Lung (tissue), 12 donors: ENCODE results near the gene BANK1. TPM values are rescaled to one million over a fixed set of nuclear protein-coding genes. Genes with fewer than 3 reads are reported as not detected.

Experiments
- ATAC-seq: fragments of 200-7000 bp; cut with Tn5 transposase; one replicate; pipeline ENCODE4 v1.9.1; 2020; ENCODE audit warnings: moderate number of reproducible peaks; ENCODE audit not compliant: insufficient read depth, low FRiP score
- DNase-seq, 3 donors: peaks; one replicate each; pipeline ENCODE4 v3.0.0-alpha.2; 2013 to 2017
- H3K27ac ChIP-seq, 2 donors: one replicate each; pipeline ENCODE4 v1.5.1; 2013; ENCODE audit warnings: mild to moderate bottlenecking in 2 of 2, moderate library complexity in 2 of 2, control low read depth in 1 of 2, inconsistent platforms in 1 of 2, low read depth in 1 of 2, low read length in 1 of 2
- H3K27me3 ChIP-seq, 3 donors: one replicate each; pipeline ENCODE4 v1.5.1; 2013; ENCODE audit warnings: low read length in 2 of 3; ENCODE audit not compliant: control insufficient read depth in 3 of 3, insufficient read depth in 3 of 3
- H3K36me3 ChIP-seq, 4 donors: one replicate each; pipeline ENCODE4 v1.5.1; 2013; ENCODE audit warnings: low read length in 4 of 4, mild to moderate bottlenecking in 1 of 4, moderate library complexity in 1 of 4; ENCODE audit not compliant: control insufficient read depth in 4 of 4, insufficient read depth in 4 of 4
- H3K4me1 ChIP-seq, 5 donors: one replicate each; pipeline ENCODE4 v1.5.1; 2013; ENCODE audit warnings: low read length in 5 of 5, mild to moderate bottlenecking in 2 of 5, moderate library complexity in 1 of 5; ENCODE audit not compliant: control insufficient read depth in 5 of 5, insufficient read depth in 5 of 5
- H3K4me3 ChIP-seq: one replicate; pipeline ENCODE4 v1.5.1; 2013; ENCODE audit warnings: mild to moderate bottlenecking, control low read depth, moderate library complexity
- H3K9ac ChIP-seq, 2 donors: one replicate each; pipeline ENCODE4 v1.5.1; 2013; ENCODE audit warnings: low read length in 2 of 2, control low read depth in 1 of 2; ENCODE audit not compliant: insufficient read depth in 1 of 2
- H3K9me3 ChIP-seq, 4 donors: one replicate each; pipeline ENCODE4 v1.5.1; 2013; ENCODE audit warnings: low read length in 3 of 4, mild to moderate bottlenecking in 1 of 4, moderate library complexity in 1 of 4; ENCODE audit not compliant: control insufficient read depth in 4 of 4, insufficient read depth in 3 of 4
- WGBS, 2 donors: extraction: QIAGEN DNeasy Blood & Tissue Kit; methylation state at CpG; one replicate each; pipeline ENCODE4 v1.1.7; 2013; 5-methylcytosine and 5-hydroxymethylcytosine counted together
- polyA plus RNA-seq, 2 donors: library from polyadenylated mRNA; stranded (reverse); fragments of 200-250 nt; gene quantifications; one replicate each; pipeline ENCODE4 v1.2.1, GENCODE V29; 2013
- total RNA-seq, 2 donors: library from RNA; depleted of rRNA in 1 of 2; stranded (reverse); fragments of >200 nt in 1 of 2; gene quantifications; one replicate each; pipeline ENCODE4 v1.2.1, GENCODE V29; 2014 to 2021
- TF ChIP-seq, protein P1 (sequence below): IDR thresholded peaks from 2 replicates; pipeline ENCODE4 v1.5.1; 2012; ENCODE audit warnings: mild to moderate bottlenecking; ENCODE audit errors: control extremely low read depth, extremely low read depth
- donor health status: control.
- donor health status: control.
- donor health status: Bipolar disorder and iron deficiency.
- donor health status: healthy.
- donor health status: DM: yes; HTN: yes; CAD: no.

Gene BANK1
- total and polyA plus RNA-seq, 4 donors: 7.0 to 20.5 (median 8.9) TPM

DNA sequence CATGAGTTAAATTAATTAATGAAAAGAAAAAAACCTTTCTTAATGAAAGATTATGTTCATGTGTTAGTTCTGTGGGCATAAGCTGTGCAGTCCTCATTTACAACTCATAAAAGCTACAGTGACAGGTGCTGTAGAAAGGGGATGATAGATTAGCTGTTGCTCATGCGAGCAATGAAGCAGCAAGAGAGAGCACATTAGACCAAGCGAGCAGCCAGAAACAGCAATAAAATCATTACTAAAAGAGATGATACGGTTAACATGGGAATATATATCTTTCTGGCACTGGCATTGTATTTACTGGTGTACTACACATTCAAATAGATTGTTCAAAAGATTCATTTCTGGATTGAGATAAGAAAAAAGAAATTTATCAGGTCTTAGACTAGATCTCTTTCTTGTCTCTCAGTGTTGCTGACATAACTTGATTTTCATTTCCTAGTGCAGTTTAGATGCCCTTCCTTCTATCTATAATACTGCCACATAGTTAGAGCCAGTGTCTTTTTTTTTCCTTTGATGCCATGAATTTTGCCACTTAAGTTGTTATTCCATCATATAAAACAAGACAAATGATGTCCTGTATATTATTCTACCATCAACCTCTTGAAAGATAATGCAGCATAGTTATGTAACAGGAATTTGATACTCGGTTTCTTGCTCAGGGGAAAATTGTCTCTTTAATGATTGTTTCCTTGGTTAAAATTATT, 164.6 kb downstream of the BANK1 start:
- Histone ChIP-seq H3K27ac (no peak overlapping the region), H3K9ac (no peak overlapping the region), H3K4me1 (no peaks in the 10 kb centered on the region), H3K36me3 (no peaks in the 10 kb centered on the region), H3K4me3 (no peak overlapping the region), H3K27me3 (no peaks in the 10 kb centered on the region), H3K9me3 (peaks cover 0 to 2% (median 0%) of the 10 kb centered on the region in 4 donors)
- 82 to 90% methylated on average over 4 of the region's 4 CpGs for WGBS, 2 donors
- ATAC-seq (no peak), DNase-seq (no peak)
- TF ChIP-seq, protein P1, sequence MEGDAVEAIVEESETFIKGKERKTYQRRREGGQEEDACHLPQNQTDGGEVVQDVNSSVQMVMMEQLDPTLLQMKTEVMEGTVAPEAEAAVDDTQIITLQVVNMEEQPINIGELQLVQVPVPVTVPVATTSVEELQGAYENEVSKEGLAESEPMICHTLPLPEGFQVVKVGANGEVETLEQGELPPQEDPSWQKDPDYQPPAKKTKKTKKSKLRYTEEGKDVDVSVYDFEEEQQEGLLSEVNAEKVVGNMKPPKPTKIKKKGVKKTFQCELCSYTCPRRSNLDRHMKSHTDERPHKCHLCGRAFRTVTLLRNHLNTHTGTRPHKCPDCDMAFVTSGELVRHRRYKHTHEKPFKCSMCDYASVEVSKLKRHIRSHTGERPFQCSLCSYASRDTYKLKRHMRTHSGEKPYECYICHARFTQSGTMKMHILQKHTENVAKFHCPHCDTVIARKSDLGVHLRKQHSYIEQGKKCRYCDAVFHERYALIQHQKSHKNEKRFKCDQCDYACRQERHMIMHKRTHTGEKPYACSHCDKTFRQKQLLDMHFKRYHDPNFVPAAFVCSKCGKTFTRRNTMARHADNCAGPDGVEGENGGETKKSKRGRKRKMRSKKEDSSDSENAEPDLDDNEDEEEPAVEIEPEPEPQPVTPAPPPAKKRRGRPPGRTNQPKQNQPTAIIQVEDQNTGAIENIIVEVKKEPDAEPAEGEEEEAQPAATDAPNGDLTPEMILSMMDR: no peak

DNA sequence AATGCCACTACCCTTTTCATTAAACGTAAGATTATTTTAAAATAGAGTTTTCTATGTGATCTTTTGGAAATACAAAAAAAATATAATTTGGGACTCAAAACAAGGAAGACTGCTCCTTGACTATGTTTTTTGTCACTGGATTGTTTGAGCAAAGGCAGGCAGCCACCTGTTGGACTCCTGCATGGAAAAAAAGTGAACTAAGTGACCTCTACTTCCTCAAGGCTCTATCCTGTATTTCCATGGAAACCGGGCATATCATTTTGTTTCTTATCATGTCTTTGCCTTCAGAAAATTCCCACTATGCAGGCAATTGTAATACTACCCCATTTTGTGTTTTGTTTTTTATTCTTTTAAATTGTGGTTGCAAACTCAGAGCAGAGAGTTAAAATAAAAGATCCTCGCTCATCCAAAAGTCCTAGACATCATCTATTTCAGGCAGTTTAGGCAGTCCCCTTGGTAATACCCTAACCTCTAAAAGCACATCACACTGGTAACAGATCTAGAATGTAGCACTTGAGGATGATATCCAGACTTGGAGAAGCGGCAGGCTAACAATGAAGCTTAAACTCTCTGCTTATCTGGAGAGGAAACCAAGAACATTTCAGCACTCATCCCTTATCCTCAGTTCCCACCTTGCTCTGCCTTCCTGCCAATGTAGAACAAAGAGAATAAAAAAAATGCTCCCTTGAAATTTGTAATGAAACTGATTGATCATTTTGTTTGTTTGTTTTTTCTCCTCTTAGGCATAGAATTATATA, 165.7 kb downstream of the BANK1 start:
- Histone ChIP-seq H3K27ac (no peak overlapping the region), H3K9me3 (peaks cover 0 to 2% (median 0%) of the 10 kb centered on the region in 4 donors), H3K36me3 (no peaks in the 10 kb centered on the region), H3K4me3 (no peak overlapping the region), H3K4me1 (no peaks in the 10 kb centered on the region), H3K27me3 (no peaks in the 10 kb centered on the region), H3K9ac (no peak overlapping the region)
- TF ChIP-seq, protein P1: no peak
- WGBS, 2 donors: 85 to 90% methylated on average over 4 of the region's 4 CpGs
- DNase-seq: no peak
- ATAC-seq: no peak

DNA sequence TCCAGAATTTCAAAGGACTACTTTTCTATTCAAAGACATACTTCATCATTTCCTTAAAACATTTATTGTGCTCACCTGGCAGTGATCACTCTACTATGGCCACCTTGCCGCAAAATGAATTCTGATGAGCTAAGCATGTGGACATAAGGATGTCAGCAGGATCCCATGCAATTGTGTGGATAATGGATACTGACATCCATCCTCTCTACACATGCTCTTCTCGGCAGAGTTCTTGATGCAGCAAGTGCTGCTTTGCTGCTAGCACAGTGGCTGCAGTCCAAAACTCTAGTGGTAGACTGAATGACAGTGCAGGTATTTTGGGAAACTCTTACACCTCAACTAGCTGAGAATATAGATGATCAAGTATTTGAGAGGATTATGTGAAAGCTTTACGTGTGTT, 168.0 kb downstream of the BANK1 start:
- TF ChIP-seq, protein P1: no peak
- Histone ChIP-seq H3K4me1 (no peaks in the 10 kb centered on the region), H3K9ac (no peak overlapping the region), H3K9me3 (peaks cover 0 to 2% (median 0%) of the 10 kb centered on the region in 4 donors), H3K27ac (no peak overlapping the region), H3K36me3 (no peaks in the 10 kb centered on the region), H3K4me3 (no peak overlapping the region), H3K27me3 (no peaks in the 10 kb centered on the region)
- ATAC-seq: no peak
- WGBS, 2 donors: 77 to 94% methylated on average over 3 of the region's 3 CpGs
- DNase-seq: no peak
